Endothelial cell of hepatic sinusoid (primary cell): ENCODE measurements around the gene ATP12A.
"Not testable (repeated sequence)": the region's sequence is repeated elsewhere in the genome, so short reads cannot be mapped to it uniquely, and the experiment has no call there.

Experiments
- in situ Hi-C: cut with HindIII; loops from 2 replicates; pipeline ENCODE4 v1.10.0; 2017; ENCODE audit warnings: low sequenced_read_pairs

The ATP12A gene

GRCh38 chr13:24724714-24725113 is 44.5 kb downstream of the ATP12A start:
- in situ Hi-C loops, result no loop called here

GRCh38 chr13:24725379-24725778 is 45.2 kb downstream of the ATP12A start:
- in situ Hi-C loops, result no loop called here

GRCh38 chr13:24727731-24728601 is 47.8 kb downstream of the ATP12A start:
- in situ Hi-C loops, result no loop called here

- in situ Hi-C loops, result not testable (repeated sequence)
These were observed 50.8 kb downstream of the ATP12A start for GRCh38 chr13:24730873-24731567.

GRCh38 chr13:24734950-24735349 is 54.7 kb downstream of the ATP12A start:
- in situ Hi-C loops, result no loop called here

- in situ Hi-C loops, result no loop called here
These were observed 56.8 kb downstream of the ATP12A start for GRCh38 chr13:24737042-24737441.

- in situ Hi-C loops, result no loop called here
These were observed 58.2 kb downstream of the ATP12A start for GRCh38 chr13:24738366-24738847.

- in situ Hi-C loops, result no loop called here
These were observed 60.0 kb downstream of the ATP12A start for GRCh38 chr13:24740014-24740890.

- in situ Hi-C loops, result no loop called here
These were observed 60.9 kb downstream of the ATP12A start for GRCh38 chr13:24741016-24741662.

GRCh38 chr13:24741791-24742190 is 61.6 kb downstream of the ATP12A start:
- in situ Hi-C loops, result no loop called here

GRCh38 chr13:24742294-24742693 is 62.1 kb downstream of the ATP12A start:
- in situ Hi-C loops, result no loop called here

GRCh38 chr13:24742977-24743376 is 62.8 kb downstream of the ATP12A start:
- in situ Hi-C loops, result no loop called here

- in situ Hi-C loops, result no loop called here
These were observed 64.0 kb downstream of the ATP12A start for GRCh38 chr13:24744247-24744646.

- in situ Hi-C loops, result no loop called here
These were observed 65.3 kb downstream of the ATP12A start for GRCh38 chr13:24745516-24745860.

- in situ Hi-C loops, result no loop called here
These were observed 65.8 kb downstream of the ATP12A start for GRCh38 chr13:24745861-24746617.

GRCh38 chr13:24746618-24747247 is 66.5 kb downstream of the ATP12A start:
- in situ Hi-C loops, result no loop called here

GRCh38 chr13:24747248-24748060 is 67.2 kb downstream of the ATP12A start:
- in situ Hi-C loops, result no loop called here

- in situ Hi-C loops, result no loop called here
These were observed 67.8 kb downstream of the ATP12A start for GRCh38 chr13:24748061-24748400.

- in situ Hi-C loops, result no loop called here
These were observed 79.0 kb downstream of the ATP12A start for GRCh38 chr13:24759197-24759596.
